Femur (tissue), 1 donor: ENCODE data around the gene P4HA1.

Source experiments
- DNase-seq: peaks from one replicate; pipeline ENCODE4 v3.0.0-alpha.2; 2017

P4HA1 gene

GRCh38 chr10:72976886-72977285, 119.8 kb downstream of the P4HA1 start:
- DNase-seq, result no peak
